Midbrain (tissue), 1 donor: Measurements from ENCODE around the gene PAM.
"Not testable (repeated sequence)": the region's sequence is repeated elsewhere in the genome, so short reads cannot be mapped to it uniquely, and the experiment has no call there.

Experiments used
- DNase-seq: peaks from one replicate; lab custom pipeline; 2025; lab: John Stamatoyannopoulos, UW

Gene PAM

GRCh38 chr5:102902647-102903046 is 147.5 kb downstream of the PAM start:
- DNase-seq: no peak

GRCh38 chr5:102903074-102903871 is 148.2 kb downstream of the PAM start:
- no peak for DNase-seq

- DNase-seq: no peak
These were observed 150.0 kb downstream of the PAM start for GRCh38 chr5:102905056-102905455.

- DNase-seq: not testable (repeated sequence)
These were observed 152.0 kb downstream of the PAM start for GRCh38 chr5:102907099-102907498.

GRCh38 chr5:102910240-102911226 is 155.4 kb downstream of the PAM start:
- no peak for DNase-seq

- no peak for DNase-seq
These were observed 156.9 kb downstream of the PAM start for GRCh38 chr5:102911973-102912372.

GRCh38 chr5:102916109-102916508 is 161.0 kb downstream of the PAM start:
- no peak for DNase-seq

- DNase-seq: no peak
These were observed 164.0 kb downstream of the PAM start for GRCh38 chr5:102918986-102919610.

- no peak for DNase-seq
These were observed 165.7 kb downstream of the PAM start for GRCh38 chr5:102920762-102921161.

- no peak for DNase-seq
These were observed 166.4 kb downstream of the PAM start for GRCh38 chr5:102921341-102922044.

GRCh38 chr5:102922111-102922720 is 167.1 kb downstream of the PAM start:
- no peak for DNase-seq

GRCh38 chr5:102922799-102923477 is 167.8 kb downstream of the PAM start:
- DNase-seq: no peak

- no peak for DNase-seq
These were observed 169.9 kb downstream of the PAM start for GRCh38 chr5:102924963-102925362.

- DNase-seq: no peak
These were observed 171.9 kb downstream of the PAM start for GRCh38 chr5:102927007-102927406.

- no peak for DNase-seq
These were observed 175.1 kb downstream of the PAM start for GRCh38 chr5:102930244-102930643.

- no peak for DNase-seq
These were observed 176.1 kb downstream of the PAM start for GRCh38 chr5:102931085-102931725.

GRCh38 chr5:102932781-102933180 is 177.7 kb downstream of the PAM start:
- DNase-seq: no peak

GRCh38 chr5:102933316-102933715 is 178.2 kb downstream of the PAM start:
- no peak for DNase-seq

- DNase-seq: no peak
These were observed 178.8 kb downstream of the PAM start for GRCh38 chr5:102933721-102934459.
